Heart left ventricle (tissue), 16 donors: ENCODE results near the gene GPR153. TPM values are rescaled to one million over a fixed set of nuclear protein-coding genes. Genes with fewer than 3 reads are reported as not detected.

ENCODE experiments used
- ATAC-seq, 4 donors: fragments of 200-7000 bp; cut with Tn5 transposase; one replicate each; pipeline ENCODE4 v1.9.1; 2020 to 2022; ENCODE audit warnings: moderate library complexity in 4 of 4, mild to moderate bottlenecking in 3 of 4, moderate number of reproducible peaks in 1 of 4
- DNase-seq, 5 donors: peaks; one replicate each; pipeline ENCODE4 v3.0.0-alpha.2; 2020
- H3K27ac ChIP-seq, 12 donors: fragments of 200-600 bp; sonication (generic) in 4 of 12; one replicate each; pipeline versions ENCODE4 v1.5.0 to v1.8.0; 2016 to 2022; ENCODE audit warnings: mild to moderate bottlenecking in 2 of 12
- H3K27me3 ChIP-seq, 9 donors: fragments of 200-600 bp; sonication (generic) in 2 of 9; one replicate each; pipeline versions ENCODE4 v1.5.1 to v1.8.0; 2016 to 2022; ENCODE audit warnings: mild to moderate bottlenecking in 3 of 9
- H3K36me3 ChIP-seq, 9 donors: fragments of 200-600 bp; sonication (generic) in 2 of 9; one replicate each; pipeline versions ENCODE4 v1.5.0 to v1.8.0; 2018 to 2022; ENCODE audit warnings: mild to moderate bottlenecking in 2 of 9
- H3K4me1 ChIP-seq, 12 donors: fragments of 200-600 bp; sonication (generic) in 4 of 12; one replicate each; pipeline versions ENCODE4 v1.5.0 to v1.8.0; 2016 to 2022; ENCODE audit warnings: mild to moderate bottlenecking in 3 of 12
- H3K4me3 ChIP-seq, 12 donors: fragments of 200-600 bp; sonication (generic) in 4 of 12; one replicate each; pipeline versions ENCODE4 v1.5.0 to v1.8.0; 2017 to 2022; ENCODE audit warnings: mild to moderate bottlenecking in 9 of 12, moderate library complexity in 4 of 12
- H3K9me3 ChIP-seq, 12 donors: fragments of 200-600 bp; sonication (generic) in 4 of 12; one replicate each; pipeline versions ENCODE4 v1.5.0 to v1.8.0; 2016 to 2022; ENCODE audit warnings: mild to moderate bottlenecking in 1 of 12
- POLR2A ChIP-seq, 2 donors: fragments of 450-650 bp; IDR thresholded peaks; one replicate each; pipeline ENCODE4 v1.6.1; 2017; ENCODE audit warnings: antibody characterized with exemption in 2 of 2, mild to moderate bottlenecking in 2 of 2, moderate library complexity in 2 of 2
- WGBS, 4 donors: extraction: QIAGEN DNeasy Blood & Tissue Kit in 2 of 4; methylation state at CpG; one replicate each; pipeline versions ENCODE4 v1.1.5 to v1.1.7; 2013 to 2018; 5-methylcytosine and 5-hydroxymethylcytosine counted together
- intact Hi-C, 10 donors: fragments of 100-400 bp; cut with DNase I; formaldehyde crosslinking; loops; one replicate each; pipeline versions ENCODE4 v1.11.1 to v1.14.2; 2022
- polyA plus RNA-seq, 2 donors: library from polyadenylated mRNA; stranded (reverse); fragments of 200-250 nt; gene quantifications; one replicate each; pipeline ENCODE4 v1.2.3, GENCODE V29; 2013
- total RNA-seq, 9 donors: library from RNA; depleted of rRNA in 2 of 9; stranded (reverse); fragments of >200 nt in 2 of 9; fragmentation: NEBNext Ultra II Directional in 3 of 9; extraction: Animal tissue kit (Norgen Biotek cat#: 25700) in 3 of 9; gene quantifications; one replicate each; pipeline versions ENCODE4 v1.1.0 to v1.2.4, GENCODE V29; 2016 to 2023
- TF ChIP-seq, protein P1 (sequence below), 12 donors: fragments of 200-600 bp; sonication (generic) in 4 of 12; IDR thresholded peaks; one replicate each; pipeline versions ENCODE4 v1.5.0 to v1.8.0; 2018 to 2022; ENCODE audit warnings: antibody characterized with exemption in 12 of 12, mild to moderate bottlenecking in 5 of 12
- donor health status: ischemic (EF 13 %, LVEDD 7.1; RV severe dilation, severe dysfunction).
- donor health status: healthy with polysubstance abuse.
- donor health status: DM: no; HTN: yes; CAD: no.
- donor health status: DM: no; HTN: no; CAD: no.
- donor health status: ischemic (EF 25% LVEDD 6.9; RV normal size, moderate dysfunction).
- donor health status: ischemic (EF 25% LVEDD 5.7; RV mildly dilated, moderate dysfunction).
- donor health status: healthy.
- donor health status: DM: yes; HTN: yes; CAD: no.
- donor health status: ischemic (EF 35%, LVEDD 5.7; RV mildly dilated, moderate dysfunction).
- donor health status: nonischemic (EF 11% LVEDD 7.7; RV severe dilation, severe dysfunction).
- donor health status: DM: yes; HTN: yes; CAD: no.
- donor health status: PGD.
- donor health status: ischemic (EF 29% LVEDD 5.4; RV normal size, mild dysfunction).
- donor health status: nonischemic (EF 23%, LVEDD 6.1; RV moderate dilation, normal function).

Gene GPR153
- total and polyA plus RNA-seq, 11 donors: 2.7 to 30.0 (median 4.7) TPM

DNA sequence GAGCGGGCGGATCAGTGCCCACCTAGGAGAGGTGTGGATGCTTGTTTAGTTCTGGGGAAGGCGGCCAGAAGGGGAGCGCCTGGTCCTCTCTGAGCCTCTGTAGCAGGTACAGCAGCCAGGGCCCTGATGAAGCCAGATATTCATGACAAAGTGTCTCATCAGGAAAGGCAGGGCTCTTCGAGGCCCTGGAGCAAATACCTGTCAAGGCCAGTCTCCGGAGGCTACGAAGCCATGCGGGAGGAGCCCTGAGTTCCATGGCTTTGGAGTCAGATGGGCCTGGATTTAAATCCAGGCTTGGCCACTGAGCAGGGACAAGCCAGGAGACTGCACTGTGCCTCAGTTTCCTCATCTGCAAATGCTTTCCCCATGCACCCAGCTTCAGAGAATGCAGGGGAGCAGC lies 25.4 kb upstream of the GPR153 start:
- Histone ChIP-seq H3K4me1 (peaks cover 0 to 24% (median 8%) of the 10 kb centered on the region in 12 donors), H3K9me3 (no peaks in the 10 kb centered on the region), H3K27ac (no peak overlapping the region), H3K4me3 (no peak overlapping the region), H3K36me3 (no peaks in the 10 kb centered on the region), H3K27me3 (no peaks in the 10 kb centered on the region)
- intact Hi-C loops: no loop called here
- 94 to 98% (median 96%) methylated on average over 8 of the region's 8 CpGs for WGBS, 4 donors
- TF ChIP-seq, protein P1, sequence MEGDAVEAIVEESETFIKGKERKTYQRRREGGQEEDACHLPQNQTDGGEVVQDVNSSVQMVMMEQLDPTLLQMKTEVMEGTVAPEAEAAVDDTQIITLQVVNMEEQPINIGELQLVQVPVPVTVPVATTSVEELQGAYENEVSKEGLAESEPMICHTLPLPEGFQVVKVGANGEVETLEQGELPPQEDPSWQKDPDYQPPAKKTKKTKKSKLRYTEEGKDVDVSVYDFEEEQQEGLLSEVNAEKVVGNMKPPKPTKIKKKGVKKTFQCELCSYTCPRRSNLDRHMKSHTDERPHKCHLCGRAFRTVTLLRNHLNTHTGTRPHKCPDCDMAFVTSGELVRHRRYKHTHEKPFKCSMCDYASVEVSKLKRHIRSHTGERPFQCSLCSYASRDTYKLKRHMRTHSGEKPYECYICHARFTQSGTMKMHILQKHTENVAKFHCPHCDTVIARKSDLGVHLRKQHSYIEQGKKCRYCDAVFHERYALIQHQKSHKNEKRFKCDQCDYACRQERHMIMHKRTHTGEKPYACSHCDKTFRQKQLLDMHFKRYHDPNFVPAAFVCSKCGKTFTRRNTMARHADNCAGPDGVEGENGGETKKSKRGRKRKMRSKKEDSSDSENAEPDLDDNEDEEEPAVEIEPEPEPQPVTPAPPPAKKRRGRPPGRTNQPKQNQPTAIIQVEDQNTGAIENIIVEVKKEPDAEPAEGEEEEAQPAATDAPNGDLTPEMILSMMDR (IDR thresholded peaks at IDR 0.05): no peak
- no peak for TF ChIP-seq POLR2A (IDR thresholded peaks at IDR 0.05)
- DNase-seq (no peak), ATAC-seq (no peak)

DNA sequence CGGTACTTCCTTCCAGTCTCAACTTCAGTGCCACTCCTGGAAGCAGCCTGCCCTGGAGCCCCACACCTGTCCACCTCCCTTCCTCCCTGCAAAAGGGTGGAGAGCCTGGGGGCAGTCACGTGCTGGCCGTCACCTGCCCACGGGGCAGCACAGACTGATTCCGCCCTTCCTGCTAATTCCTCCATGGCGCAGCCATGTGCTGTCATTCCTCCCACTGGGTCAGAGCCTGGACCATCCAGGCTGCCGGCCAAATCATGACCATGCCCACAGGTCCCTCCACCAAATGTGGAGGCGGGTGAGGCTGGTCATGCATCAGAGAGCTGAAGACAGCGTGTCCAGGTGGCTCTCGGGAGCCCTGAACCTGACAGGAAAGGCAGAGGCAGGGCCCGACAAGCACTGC lies 24.4 kb upstream of the GPR153 start:
- no peak for DNase-seq
- ATAC-seq: no peak
- WGBS, 4 donors: 90 to 95% (median 94%) methylated on average over 9 to 11 of the region's 11 CpGs
- Histone ChIP-seq H3K4me1 (peaks cover 0 to 18% (median 5%) of the 10 kb centered on the region in 12 donors), H3K36me3 (no peaks in the 10 kb centered on the region), H3K27me3 (no peaks in the 10 kb centered on the region), H3K27ac (no peak overlapping the region), H3K9me3 (no peaks in the 10 kb centered on the region), H3K4me3 (no peak overlapping the region)
- intact Hi-C loops: no loop called here
- TF ChIP-seq, protein P1 (IDR thresholded peaks at IDR 0.05): no peak
- no peak for TF ChIP-seq POLR2A (IDR thresholded peaks at IDR 0.05)

DNA sequence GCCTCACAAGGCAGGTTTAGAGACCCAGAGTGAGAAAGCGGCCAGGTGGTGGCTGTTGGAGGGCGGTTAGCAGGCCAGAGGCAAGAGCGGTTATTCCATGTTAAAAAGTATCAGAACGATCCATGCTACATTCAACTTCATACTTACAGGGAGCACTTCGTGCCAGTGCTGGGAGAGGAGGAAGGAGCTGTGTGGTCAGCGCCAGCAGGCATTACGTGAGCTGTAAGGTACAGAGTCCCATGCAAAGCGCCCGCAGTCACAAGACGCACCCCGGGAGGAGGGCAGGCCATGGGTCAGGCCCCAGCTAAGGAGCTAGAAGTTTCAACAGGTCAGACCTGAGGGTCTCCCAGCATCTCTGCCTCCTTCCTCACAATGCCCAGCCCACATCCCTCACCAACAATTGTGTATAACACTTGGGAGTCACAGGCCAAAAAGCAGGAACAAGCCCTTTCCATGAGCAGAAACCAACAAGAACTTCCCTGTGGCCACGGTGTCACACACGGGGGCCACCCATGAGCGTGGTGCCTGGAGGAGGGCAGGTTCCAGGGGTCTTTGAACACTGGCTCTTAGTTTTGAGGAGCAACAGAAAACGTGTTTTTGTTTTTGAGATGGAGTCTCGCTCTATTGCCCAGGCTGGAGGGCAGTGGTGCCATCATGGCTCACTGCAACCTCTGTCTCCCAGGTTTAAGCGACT lies 21.8 kb upstream of the GPR153 start:
- 93 to 98% (median 94%) methylated on average over 15 to 17 of the region's 17 CpGs for WGBS, 4 donors
- peaks cover 0 to 5% (median 0%) of the 10 kb centered on the region in 12 donors for H3K4me1 ChIP-seq

More for the DNA sequence above, 21.8 kb upstream of the GPR153 start:
- no peak for DNase-seq
- TF ChIP-seq, protein P1 (IDR thresholded peaks at IDR 0.05): no peak
- no peak for TF ChIP-seq POLR2A (IDR thresholded peaks at IDR 0.05)
- Histone ChIP-seq H3K27me3 (no peaks in the 10 kb centered on the region), H3K9me3 (no peaks in the 10 kb centered on the region), H3K36me3 (no peaks in the 10 kb centered on the region), H3K27ac (no peak overlapping the region), H3K4me3 (no peak overlapping the region)
- intact Hi-C loops: loop anchor here in 1 of 10 donors (5.0 kb wide), 1 partner anchor 35 kb away; no protein-coding TSS in a partner anchor
- no peak for ATAC-seq
